ENCODE data around the gene FBXO47. TPM values are rescaled to one million over a fixed set of nuclear protein-coding genes. Genes with fewer than 3 reads are reported as not detected.

Gene FBXO47
- total RNA-seq, 3 donors from 2014 or later = not detected

- peak in 1 of 3 donors; percentile 20 for DNase-seq
- H3K36me3 ChIP-seq (ENCODE audit: low read depth) = peaks cover 10% of the 10 kb centered on the region
- peaks cover 14% of the 10 kb centered on the region for H3K4me1 ChIP-seq (ENCODE audit: low read depth)
- intact Hi-C loops (cut with DNase I, micrococcal nuclease) = no loop called here
- no peaks in the 10 kb centered on the region for H3K9me3 ChIP-seq
- no peak overlapping the region for H3K4me3 ChIP-seq
- TF ChIP-seq CTCF (IDR thresholded peaks at IDR 0.05) = no peak
- no peak for ATAC-seq
Observed at GRCh38 chr17:38911081-38911730, 56.0 kb downstream of the FBXO47 start.

- Histone ChIP-seq H3K36me3 (ENCODE audit: low read depth) (peaks cover 4% of the 10 kb centered on the region), H3K9me3 (no peaks in the 10 kb centered on the region), H3K4me3 (no peak overlapping the region), H3K4me1 (ENCODE audit: low read depth) (peaks cover 14% of the 10 kb centered on the region)
- TF ChIP-seq CTCF (IDR thresholded peaks at IDR 0.05) = no peak
- intact Hi-C loops (cut with DNase I, micrococcal nuclease) = no loop called here
- ATAC-seq (no peak), DNase-seq (no peak)
Observed at GRCh38 chr17:38910325-38910724, 56.9 kb downstream of the FBXO47 start.

GRCh38 chr17:38908676-38909181 is 58.5 kb downstream of the FBXO47 start:
- intact Hi-C loops (cut with DNase I, micrococcal nuclease) = no loop called here
- DNase-seq = peak in 1 of 3 donors; percentile 23
- H3K4me1 ChIP-seq (ENCODE audit: low read depth) = peaks cover 6% of the 10 kb centered on the region
- H3K36me3 ChIP-seq (ENCODE audit: low read depth) = no peaks in the 10 kb centered on the region
- H3K9me3 ChIP-seq = no peaks in the 10 kb centered on the region
- ATAC-seq = no peak
- no peak overlapping the region for H3K4me3 ChIP-seq
- TF ChIP-seq CTCF (IDR thresholded peaks at IDR 0.05) = no peak

- no peaks in the 10 kb centered on the region for H3K36me3 ChIP-seq (ENCODE audit: low read depth)
- intact Hi-C loops (cut with DNase I, micrococcal nuclease) = no loop called here
- H3K9me3 ChIP-seq = no peaks in the 10 kb centered on the region
- DNase-seq (peak in 1 of 3 donors; percentile 13), ATAC-seq (no peak)
- no peak for TF ChIP-seq CTCF (IDR thresholded peaks at IDR 0.05)
- peaks cover 6% of the 10 kb centered on the region for H3K4me1 ChIP-seq (ENCODE audit: low read depth)
- no peak overlapping the region for H3K4me3 ChIP-seq
Observed at GRCh38 chr17:38907930-38908675, 59.1 kb downstream of the FBXO47 start.

GRCh38 chr17:38906460-38907228 is 60.6 kb downstream of the FBXO47 start:
- H3K9me3 ChIP-seq = no peaks in the 10 kb centered on the region
- ATAC-seq (no peak), DNase-seq (peak in 1 of 3 donors; percentile 14)
- H3K4me1 ChIP-seq (ENCODE audit: low read depth) = peaks cover 6% of the 10 kb centered on the region
- no peaks in the 10 kb centered on the region for H3K36me3 ChIP-seq (ENCODE audit: low read depth)
- no peak overlapping the region for H3K4me3 ChIP-seq
- intact Hi-C loops (cut with DNase I, micrococcal nuclease) = no loop called here
- TF ChIP-seq CTCF (IDR thresholded peaks at IDR 0.05) = no peak

Data from mucosa of descending colon (tissue), 3 donors.